T-helper 17 cell (primary cell): Measurements from ENCODE around the gene NAV2. TPM values are rescaled to one million over a fixed set of nuclear protein-coding genes. Genes with fewer than 3 reads are reported as not detected.

ENCODE experiments used
- ATAC-seq: fragments of 150-1000 bp; cut with Tn5 transposase; 2 replicates; pipeline ENCODE4 v1.10.0; 2021; ENCODE audit warnings: mild to moderate bottlenecking, moderate library complexity
- DNase-seq, 3 donors: peaks; one replicate each; pipeline versions ENCODE4 v3.0.0 to v3.0.0-alpha.2; 2020 to 2021
- H3K9me3 ChIP-seq: one replicate; pipeline ENCODE4 v1.7.0; 2013; ENCODE audit warnings: low read length, mild to moderate bottlenecking; ENCODE audit not compliant: control insufficient read depth, poor library complexity, severe bottlenecking
- H3K27ac Mint-ChIP-seq: one replicate; pipeline ENCODE4 v1.8.0; 2022; ENCODE audit warnings: mild to moderate bottlenecking, moderate library complexity, mixed read lengths
- H3K27me3 Mint-ChIP-seq: one replicate; pipeline ENCODE4 v1.8.0; 2022; ENCODE audit warnings: mixed read lengths
- H3K36me3 Mint-ChIP-seq: one replicate; pipeline ENCODE4 v1.8.0; 2022; ENCODE audit warnings: low read depth, mixed read lengths
- H3K4me1 Mint-ChIP-seq: one replicate; pipeline ENCODE4 v1.8.0; 2022; ENCODE audit warnings: mild to moderate bottlenecking, mixed read lengths
- H3K4me3 Mint-ChIP-seq: one replicate; pipeline ENCODE4 v1.8.0; 2022; ENCODE audit warnings: mild to moderate bottlenecking, moderate library complexity, mixed read lengths
- total RNA-seq, 4 donors: library from RNA in 2 of 4; stranded (reverse) in 2 of 4; gene quantifications; one replicate each; pipeline ENCODE4 v1.2.3 and lab custom pipeline; 2022 to 2026

Gene NAV2
- total RNA-seq, 2 donors from 2014 or later: 0.96 to 1.3 TPM

- H3K27me3 Mint-ChIP-seq: peaks cover 76% of the 10 kb centered on the region
Observed at GRCh38 chr11:19769820-19770219, 57.2 kb downstream of the NAV2 start.

DNA sequence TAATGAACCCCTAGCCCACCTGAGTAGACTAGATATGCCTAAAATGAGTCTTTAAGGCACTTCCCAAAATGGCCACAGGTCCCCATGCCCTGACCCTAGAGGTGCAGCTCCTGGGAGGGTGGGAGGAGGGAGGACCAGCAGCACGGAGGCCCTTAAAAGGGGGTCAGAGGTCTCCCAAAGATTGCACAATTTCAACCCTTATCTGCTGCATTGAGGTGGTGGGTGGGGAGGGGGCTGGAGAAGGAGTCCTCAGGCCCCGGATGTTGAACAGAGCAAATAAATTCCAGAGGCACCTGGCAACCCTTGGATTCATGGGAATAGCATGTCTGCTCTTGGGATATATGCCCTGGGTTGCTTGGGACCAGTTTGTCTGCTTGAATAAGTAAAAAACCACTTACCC lies 57.6 kb downstream of the NAV2 start:
- no peaks in the 10 kb centered on the region for H3K9me3 ChIP-seq
- no peak for DNase-seq
- Mint-ChIP-seq H3K27ac (peak overlapping the region; percentile 27), H3K4me1 (no peaks in the 10 kb centered on the region), H3K27me3 (peaks cover 76% of the 10 kb centered on the region), H3K36me3 (peaks cover 4% of the 10 kb centered on the region), H3K4me3 (no peak overlapping the region)
- ATAC-seq: no peak

More at GRCh38 chr11:19769820-19770219, 57.2 kb downstream of the NAV2 start:
- Mint-ChIP-seq H3K4me1 (no peaks in the 10 kb centered on the region), H3K27ac (no peak overlapping the region), H3K4me3 (no peak overlapping the region), H3K36me3 (peaks cover 5% of the 10 kb centered on the region)
- DNase-seq: no peak
- H3K9me3 ChIP-seq: no peaks in the 10 kb centered on the region
- no peak for ATAC-seq

DNA sequence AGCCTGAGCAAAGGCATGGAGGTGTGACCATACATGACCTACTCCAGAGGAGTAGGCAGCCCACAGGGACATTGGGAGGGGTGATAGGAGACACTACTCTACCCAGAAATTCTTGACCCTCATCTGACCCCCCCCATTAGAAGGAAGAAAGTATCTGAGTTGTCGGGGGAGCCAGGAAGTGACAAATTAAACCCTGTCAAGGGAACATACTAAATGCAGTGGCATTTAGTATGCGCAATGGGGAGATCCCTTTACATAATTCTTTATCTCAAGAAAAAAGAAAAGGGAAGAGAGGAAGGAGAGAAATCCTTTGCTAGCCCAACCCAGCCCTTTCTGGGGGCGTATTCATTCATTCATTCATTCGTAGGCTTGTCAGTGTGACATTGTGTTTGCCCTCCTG lies 58.8 kb downstream of the NAV2 start:
- Mint-ChIP-seq H3K27me3 (peaks cover 77% of the 10 kb centered on the region), H3K36me3 (peaks cover 9% of the 10 kb centered on the region), H3K27ac (no peak overlapping the region), H3K4me1 (peaks cover 2% of the 10 kb centered on the region), H3K4me3 (no peak overlapping the region)
- ATAC-seq (no peak), DNase-seq (no peak)
- H3K9me3 ChIP-seq: no peaks in the 10 kb centered on the region

- Mint-ChIP-seq H3K4me3 (no peak overlapping the region), H3K4me1 (peaks cover 3% of the 10 kb centered on the region), H3K36me3 (peaks cover 9% of the 10 kb centered on the region), H3K27ac (no peak overlapping the region), H3K27me3 (peaks cover 74% of the 10 kb centered on the region)
- DNase-seq (no peak), ATAC-seq (no peak)
- H3K9me3 ChIP-seq: no peaks in the 10 kb centered on the region
Observed at GRCh38 chr11:19772480-19772879, 59.8 kb downstream of the NAV2 start.

GRCh38 chr11:19774329-19774728 lies 61.7 kb downstream of the NAV2 start:
- Mint-ChIP-seq H3K27ac (no peak overlapping the region), H3K36me3 (peaks cover 9% of the 10 kb centered on the region), H3K4me1 (peaks cover 10% of the 10 kb centered on the region), H3K27me3 (peaks cover 81% of the 10 kb centered on the region), H3K4me3 (no peak overlapping the region)
- DNase-seq: no peak
- no peaks in the 10 kb centered on the region for H3K9me3 ChIP-seq
- no peak for ATAC-seq

DNA sequence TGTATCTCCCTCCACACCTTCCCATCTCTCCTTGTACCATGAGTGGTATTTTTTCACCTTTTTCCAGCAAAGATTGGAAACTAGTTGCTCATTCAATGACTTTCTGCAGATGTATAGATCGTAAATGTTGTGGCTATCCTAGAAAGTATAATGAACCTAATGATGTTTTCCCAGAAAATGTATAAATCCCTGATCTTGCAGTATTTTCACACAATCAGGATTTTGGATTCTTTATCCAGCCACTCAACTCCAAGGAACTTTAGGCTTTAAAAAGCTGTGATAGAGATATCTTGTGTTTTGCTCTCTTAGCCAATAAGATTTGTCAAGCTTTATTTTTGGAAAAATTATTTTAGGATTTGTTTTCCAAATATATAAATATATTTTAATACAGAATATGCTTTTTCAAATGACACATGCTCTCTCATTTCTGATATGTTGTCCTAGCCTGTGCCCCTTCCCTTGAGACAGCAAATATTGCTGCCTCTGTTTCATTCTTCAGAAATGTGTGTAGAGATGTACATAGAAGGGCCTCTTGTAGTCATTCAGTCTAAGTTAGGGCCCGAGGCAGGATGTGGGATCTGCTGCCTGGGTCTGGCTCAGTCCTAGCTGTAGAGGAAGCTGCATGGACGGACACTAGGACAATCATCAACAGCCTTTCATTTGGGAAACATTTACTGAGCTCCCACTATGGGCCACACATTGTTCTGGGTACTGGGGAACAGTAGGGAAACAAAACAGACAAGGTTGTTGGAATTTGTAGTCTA lies 62.4 kb downstream of the NAV2 start:
- Mint-ChIP-seq H3K27me3 (peaks cover 82% of the 10 kb centered on the region), H3K4me3 (no peak overlapping the region), H3K4me1 (peaks cover 10% of the 10 kb centered on the region), H3K36me3 (peaks cover 7% of the 10 kb centered on the region), H3K27ac (no peak overlapping the region)
- ATAC-seq (no peak), DNase-seq (no peak)
- H3K9me3 ChIP-seq: no peaks in the 10 kb centered on the region

- ATAC-seq (no peak), DNase-seq (no peak)
- Mint-ChIP-seq H3K4me3 (no peak overlapping the region), H3K4me1 (peaks cover 10% of the 10 kb centered on the region), H3K36me3 (peaks cover 7% of the 10 kb centered on the region), H3K27ac (no peak overlapping the region), H3K27me3 (peaks cover 85% of the 10 kb centered on the region)
- H3K9me3 ChIP-seq: no peaks in the 10 kb centered on the region
Observed at GRCh38 chr11:19775622-19776021, 63.0 kb downstream of the NAV2 start.

DNA sequence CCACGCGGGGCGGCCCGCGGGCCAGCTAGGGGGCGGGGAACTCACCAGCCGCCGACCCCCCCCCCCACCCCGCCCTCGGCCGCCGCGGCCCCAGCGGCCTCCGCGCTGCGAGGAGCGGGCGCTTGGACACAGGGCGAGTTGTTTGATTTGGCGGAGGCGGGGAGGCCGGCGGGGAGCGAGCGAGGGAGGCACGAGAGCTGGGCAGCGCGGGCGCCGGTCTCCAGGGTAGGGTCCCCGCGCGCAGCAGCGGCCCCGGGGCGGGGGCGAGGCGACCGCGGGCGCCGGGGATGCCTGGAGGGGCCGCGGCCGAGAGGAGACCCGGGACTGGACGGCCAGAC lies 64.4 kb downstream of the NAV2 start:
- no peak overlapping the region for H3K27ac Mint-ChIP-seq
- DNase-seq (no peak), ATAC-seq (no peak)
- peaks cover 82% of the 10 kb centered on the region for H3K27me3 Mint-ChIP-seq
- peaks cover 7% of the 10 kb centered on the region for H3K36me3 Mint-ChIP-seq
- no peaks in the 10 kb centered on the region for H3K9me3 ChIP-seq
- H3K4me1 Mint-ChIP-seq: peaks cover 10% of the 10 kb centered on the region
- H3K4me3 Mint-ChIP-seq: peak overlapping the region; percentile 71

DNA sequence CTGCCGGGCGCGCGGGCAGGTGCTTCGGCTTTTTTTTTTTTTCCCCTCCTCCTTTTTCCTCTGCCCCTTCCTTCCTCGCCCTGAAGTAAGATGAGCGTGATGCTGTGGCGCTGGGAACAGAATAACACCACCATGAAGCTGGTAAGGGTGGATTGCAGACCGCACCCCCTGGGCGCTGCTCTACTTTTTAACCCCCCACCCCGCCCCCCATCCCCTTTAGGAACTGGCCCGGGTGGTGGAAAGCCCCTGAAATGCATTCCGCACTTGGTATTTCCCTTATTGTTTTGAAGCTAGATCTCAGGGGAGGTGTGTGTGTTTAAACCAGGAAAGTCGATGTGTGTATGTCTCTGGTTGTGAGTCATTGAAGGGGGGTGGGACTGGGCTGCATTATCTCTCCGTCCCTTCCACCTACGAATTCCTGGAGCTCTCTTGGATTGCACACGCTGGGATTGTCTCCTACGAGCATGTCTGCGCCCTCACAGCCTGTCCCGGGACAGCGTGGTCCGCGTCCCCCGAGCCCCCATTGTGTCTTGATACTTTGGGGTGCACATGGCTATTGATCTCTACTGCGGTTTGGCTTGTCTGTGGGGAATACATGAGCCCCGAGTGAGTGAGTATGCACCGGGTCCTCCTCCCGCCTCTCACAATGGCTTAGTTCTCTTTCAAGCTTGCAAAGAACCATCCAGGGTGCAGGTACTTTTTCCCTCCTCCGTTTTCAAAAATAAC lies 64.9 kb downstream of the NAV2 start:
- DNase-seq (no peak), ATAC-seq (peak; percentile 84)
- peaks cover 82% of the 10 kb centered on the region for H3K27me3 Mint-ChIP-seq
- H3K27ac Mint-ChIP-seq: peak overlapping the region; percentile 37
- H3K4me1 Mint-ChIP-seq: peaks cover 10% of the 10 kb centered on the region
- no peaks in the 10 kb centered on the region for H3K9me3 ChIP-seq
- peak overlapping the region; percentile 71 for H3K4me3 Mint-ChIP-seq
- H3K36me3 Mint-ChIP-seq: peaks cover 7% of the 10 kb centered on the region

DNA sequence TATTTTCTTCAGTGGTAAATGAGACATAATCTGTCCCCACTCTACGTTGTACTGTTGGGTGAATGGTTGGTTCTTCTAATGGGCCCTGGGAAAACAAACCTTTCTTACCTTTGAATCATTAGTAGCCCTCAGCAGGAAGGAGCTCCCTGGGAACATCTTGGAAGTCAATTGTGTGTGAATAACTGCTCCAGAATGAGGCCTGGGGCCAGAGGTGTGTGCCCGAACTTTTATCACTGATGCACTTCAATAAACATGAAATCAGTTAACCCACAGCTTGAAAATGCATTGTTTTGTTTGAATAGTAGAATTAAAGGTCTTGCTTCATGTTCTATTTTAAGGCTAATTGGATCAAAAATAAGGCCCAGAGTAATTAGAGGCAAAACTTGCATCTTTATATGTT lies 67.1 kb downstream of the NAV2 start:
- Mint-ChIP-seq H3K27ac (no peak overlapping the region), H3K27me3 (peaks cover 77% of the 10 kb centered on the region), H3K36me3 (peaks cover 7% of the 10 kb centered on the region), H3K4me3 (no peak overlapping the region), H3K4me1 (peaks cover 10% of the 10 kb centered on the region)
- no peaks in the 10 kb centered on the region for H3K9me3 ChIP-seq
- DNase-seq (no peak), ATAC-seq (no peak)

DNA sequence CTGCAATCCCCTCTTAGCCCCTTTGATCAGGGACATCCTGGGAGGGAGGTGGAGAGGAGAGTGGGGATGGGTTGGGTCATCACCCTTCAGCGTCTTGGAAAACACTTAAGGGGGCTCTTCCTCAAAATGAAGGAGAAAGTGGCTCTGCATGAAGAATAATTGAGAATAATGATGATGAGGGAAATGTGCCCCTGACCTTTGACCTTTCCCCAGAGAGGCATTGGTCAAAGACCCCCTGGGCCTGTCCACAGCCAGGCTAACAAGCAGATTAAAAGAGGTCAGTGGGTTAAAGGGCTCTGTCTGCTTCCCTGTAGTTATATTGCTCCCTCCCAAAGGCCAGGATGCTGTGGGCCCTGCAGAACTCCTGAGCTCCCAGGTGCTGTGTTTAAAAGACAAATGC lies 68.7 kb downstream of the NAV2 start:
- Mint-ChIP-seq H3K27ac (no peak overlapping the region), H3K4me1 (peaks cover 7% of the 10 kb centered on the region), H3K27me3 (peaks cover 68% of the 10 kb centered on the region), H3K4me3 (no peak overlapping the region), H3K36me3 (no peaks in the 10 kb centered on the region)
- no peak for DNase-seq
- no peaks in the 10 kb centered on the region for H3K9me3 ChIP-seq
- ATAC-seq: no peak

DNA sequence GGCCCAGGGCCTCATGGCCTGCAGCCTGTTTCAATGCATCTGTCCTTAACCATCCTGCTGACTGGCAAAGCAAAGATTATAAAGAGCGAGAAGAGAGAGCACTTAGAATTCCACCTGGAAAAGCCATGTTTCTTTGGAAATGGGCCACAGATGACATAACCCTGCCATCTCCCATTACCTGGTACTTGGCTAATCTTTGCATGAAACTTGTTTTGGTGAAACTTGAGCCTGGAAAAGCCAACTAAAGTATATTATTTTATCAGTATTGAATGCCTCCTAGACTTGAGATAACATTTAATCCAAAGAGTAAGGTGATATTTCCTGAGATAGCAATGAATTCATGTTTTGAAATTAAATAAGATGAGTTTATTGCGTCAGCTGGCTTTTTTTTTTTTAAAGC lies 72.6 kb downstream of the NAV2 start:
- Mint-ChIP-seq H3K27me3 (peaks cover 47% of the 10 kb centered on the region), H3K27ac (no peak overlapping the region), H3K4me1 (no peaks in the 10 kb centered on the region), H3K4me3 (no peak overlapping the region), H3K36me3 (no peaks in the 10 kb centered on the region)
- ATAC-seq (no peak), DNase-seq (no peak)
- no peaks in the 10 kb centered on the region for H3K9me3 ChIP-seq

GRCh38 chr11:19786644-19787043 lies 74.0 kb downstream of the NAV2 start:
- H3K27me3 Mint-ChIP-seq: peaks cover 40% of the 10 kb centered on the region
- no peaks in the 10 kb centered on the region for H3K36me3 Mint-ChIP-seq
- no peaks in the 10 kb centered on the region for H3K4me1 Mint-ChIP-seq
- no peaks in the 10 kb centered on the region for H3K9me3 ChIP-seq
- ATAC-seq: no peak
- no peak for DNase-seq
- no peak overlapping the region for H3K27ac Mint-ChIP-seq
- no peak overlapping the region for H3K4me3 Mint-ChIP-seq

GRCh38 chr11:19788435-19788834 lies 75.8 kb downstream of the NAV2 start:
- Mint-ChIP-seq H3K36me3 (no peaks in the 10 kb centered on the region), H3K4me1 (no peaks in the 10 kb centered on the region), H3K4me3 (no peak overlapping the region), H3K27me3 (peaks cover 29% of the 10 kb centered on the region), H3K27ac (no peak overlapping the region)
- ATAC-seq: no peak
- DNase-seq: no peak
- H3K9me3 ChIP-seq: no peaks in the 10 kb centered on the region
